WTC11 (cell line): ENCODE results near the gene NSUN2. TPM values are rescaled to one million over a fixed set of nuclear protein-coding genes. Genes with fewer than 3 reads are reported as not detected.
A peak's percentile ranks its signal among the peaks of the same experiment; 100 is the strongest.

ENCODE experiments used
- ATAC-seq: fragments of 200-7000 bp; cut with Tn5 transposase; 2 replicates; pipeline ENCODE4 v1.10.0; 2021; ENCODE audit warnings: mild to moderate bottlenecking, moderate library complexity
- Bru-seq: library from RNA; stranded (reverse); fragments of 400-500 nt; gene quantifications from one replicate; lab custom pipeline; 2021; lab: Mats Ljungman, UMichigan
- CTCF ChIA-PET: fragments of 300-600 bp; sonication (Branson Sonifier 250); formaldehyde crosslinking; loops from one replicate; lab custom pipeline; 2021; ENCODE audit warnings: antibody characterized with exemption; lab: Charles Lee
- POLR2A ChIA-PET: fragments of 350-600 bp; sonication (Branson Sonifier 250); formaldehyde crosslinking; loops from one replicate; lab custom pipeline; 2021; ENCODE audit warnings: antibody characterized with exemption; lab: Charles Lee
- DNase-seq: peaks from one replicate; pipeline ENCODE4 v3.0.0; 2021; ENCODE audit warnings: low spot score
- H3K27ac Mint-ChIP-seq: 2 replicates; pipeline ENCODE4 v1.8.0; 2021; ENCODE audit warnings: mixed read lengths
- H3K27me3 Mint-ChIP-seq: 2 replicates; pipeline ENCODE4 v1.8.0; 2021; ENCODE audit warnings: low read depth, mild to moderate bottlenecking, moderate library complexity, mixed read lengths
- H3K36me3 Mint-ChIP-seq: 2 replicates; pipeline ENCODE4 v1.8.0; 2021; ENCODE audit warnings: mixed read lengths
- H3K4me1 Mint-ChIP-seq: 2 replicates; pipeline ENCODE4 v1.8.0; 2022; ENCODE audit warnings: mixed read lengths
- H3K4me3 Mint-ChIP-seq: 2 replicates; pipeline ENCODE4 v1.8.0; 2021; ENCODE audit warnings: mild to moderate bottlenecking, moderate library complexity, mixed read lengths
- H3K9me3 Mint-ChIP-seq: 2 replicates; pipeline ENCODE4 v1.8.0; 2021; ENCODE audit warnings: mixed read lengths
- ATF1 ChIP-seq: sonication (generic); formaldehyde crosslinking; IDR thresholded peaks from 2 replicates; pipeline ENCODE4 v1.8.1; 2023; ENCODE audit warnings: mild to moderate bottlenecking, moderate library complexity, missing genetic modification reagents
- CBFB ChIP-seq: sonication (generic); formaldehyde crosslinking; IDR thresholded peaks from 2 replicates; pipeline ENCODE4 v1.8.1; 2022; ENCODE audit warnings: mild to moderate bottlenecking, low read depth, missing genetic modification reagents
- CREM ChIP-seq: sonication (generic); formaldehyde crosslinking; IDR thresholded peaks from 2 replicates; pipeline ENCODE4 v1.8.1; 2022; ENCODE audit warnings: mild to moderate bottlenecking, missing genetic modification reagents, moderate library complexity
- FOXK1 ChIP-seq: sonication (generic); formaldehyde crosslinking; IDR thresholded peaks from 2 replicates; pipeline ENCODE4 v1.8.0; 2022; ENCODE audit warnings: mild to moderate bottlenecking, moderate library complexity, missing genetic modification reagents
- GABPB1 ChIP-seq: sonication (generic); formaldehyde crosslinking; IDR thresholded peaks from 2 replicates; pipeline ENCODE4 v1.8.1; 2023; ENCODE audit warnings: mild to moderate bottlenecking, missing genetic modification reagents
- JAZF1 ChIP-seq: fragments of 250-450 bp; sonication (Bioruptor Pico); IDR thresholded peaks from 2 replicates; pipeline ENCODE4 v1.9.0; 2021; ENCODE audit warnings: moderate library complexity, mild to moderate bottlenecking, inconsistent platforms
- JUN ChIP-seq: sonication (generic); formaldehyde crosslinking; IDR thresholded peaks from 2 replicates; pipeline ENCODE4 v1.8.0; 2023; ENCODE audit warnings: mild to moderate bottlenecking, missing genetic modification reagents
- KAT7 ChIP-seq: sonication (generic); formaldehyde crosslinking; IDR thresholded peaks from 2 replicates; pipeline ENCODE4 v1.8.1; 2023; ENCODE audit warnings: missing genetic modification reagents, mild to moderate bottlenecking, borderline replicate concordance
- ZNF138 ChIP-seq: sonication (generic); formaldehyde crosslinking; conservative IDR thresholded peaks from 2 replicates; pipeline ENCODE4 v1.8.1; 2022; ENCODE audit warnings: mild to moderate bottlenecking, moderate library complexity, missing genetic modification reagents
- ZNF232 ChIP-seq: sonication (generic); formaldehyde crosslinking; IDR thresholded peaks from 2 replicates; pipeline ENCODE4 v1.8.0; 2022; ENCODE audit warnings: mild to moderate bottlenecking, missing genetic modification reagents
- ZNF423 ChIP-seq: fragments of 250-450 bp; sonication (Bioruptor Pico); IDR thresholded peaks from 2 replicates; pipeline ENCODE4 v2.1.2; 2022; ENCODE audit warnings: mild to moderate bottlenecking, moderate library complexity
- long read RNA-seq, 3 experiments: library from RNA in 1 of 3; library from capped mRNA in 1 of 3; library from polyadenylated mRNA in 1 of 3; unstranded in 2 of 3; stranded (forward) in 1 of 3; transcript quantifications; one replicate each; pipeline ENCODE4 v2.0.0, GENCODE V29; 2021
- total RNA-seq: library from RNA; stranded (reverse); gene quantifications from 3 replicates; pipeline ENCODE4 v1.2.3, GENCODE V29; 2021
- TF ChIP-seq, protein P1 (sequence below): sonication (generic); formaldehyde crosslinking; IDR thresholded peaks from 2 replicates; pipeline ENCODE4 v1.8.1; 2023; ENCODE audit warnings: mild to moderate bottlenecking, missing genetic modification reagents, moderate library complexity
- TF ChIP-seq, protein P2 (sequence below): sonication (generic); formaldehyde crosslinking; IDR thresholded peaks from 2 replicates; pipeline ENCODE4 v1.8.0; 2022; ENCODE audit warnings: mild to moderate bottlenecking, missing genetic modification reagents
- TF ChIP-seq, protein P3 (sequence below): fragments of 250-450 bp; sonication (Bioruptor Pico); IDR thresholded peaks from 2 replicates; pipeline ENCODE4 v1.8.0; 2021; ENCODE audit warnings: mild to moderate bottlenecking
- TF ChIP-seq, protein P4 (sequence below): sonication (generic); formaldehyde crosslinking; IDR thresholded peaks from 2 replicates; pipeline ENCODE4 v1.8.1; 2022; ENCODE audit warnings: mild to moderate bottlenecking, moderate library complexity, missing genetic modification reagents
- TF ChIP-seq, protein P5 (sequence below): sonication (generic); formaldehyde crosslinking; IDR thresholded peaks from 2 replicates; pipeline ENCODE4 v1.8.1; 2023; ENCODE audit warnings: mild to moderate bottlenecking, missing genetic modification reagents
- TF ChIP-seq, protein P6 (sequence below): fragments of 250-450 bp; sonication (Bioruptor Pico); IDR thresholded peaks from 2 replicates; pipeline ENCODE4 v1.9.0; 2021; ENCODE audit warnings: mild to moderate bottlenecking
- TF ChIP-seq, protein P7 (sequence below): sonication (generic); formaldehyde crosslinking; IDR thresholded peaks from 2 replicates; pipeline ENCODE4 v1.8.1; 2023; ENCODE audit warnings: mild to moderate bottlenecking, missing genetic modification reagents
- TF ChIP-seq, protein P8 (sequence below): sonication (generic); formaldehyde crosslinking; IDR thresholded peaks from 2 replicates; pipeline ENCODE4 v1.8.0; 2022; ENCODE audit warnings: mild to moderate bottlenecking, missing genetic modification reagents
- TF ChIP-seq, protein P9 (sequence below): fragments of 250-450 bp; sonication (Bioruptor Pico); IDR thresholded peaks from 2 replicates; pipeline ENCODE4 v2.1.2; 2022; ENCODE audit warnings: mild to moderate bottlenecking, moderate library complexity

Gene NSUN2
- total RNA-seq: 73.3 to 88.4 TPM (median 74.9 TPM) in 3 replicates
- Bru-seq, nascent RNA: percentile 91 among the genes with signal in this experiment
- long read RNA-seq, experiment 1, transcript NSUN2-205 (13 exons, 3,558 nt): minor isoform, 5 of 577 reads
- long read RNA-seq, experiment 1, transcript NSUN2-201 (19 exons, 3,303 nt): major isoform, 419 of 577 reads
- long read RNA-seq, experiment 1, transcript NSUN2-206 (18 exons, 2,619 nt): minor isoform, 48 of 577 reads
- long read RNA-seq, experiment 1, partial matches to known transcripts: 30 of 577 reads
- long read RNA-seq, experiment 1, other reads (novel, unspliced or antisense): 70 of 577 reads
- long read RNA-seq, experiment 2, transcript NSUN2-205 (13 exons, 3,558 nt): minor isoform, 6 of 93 reads
- long read RNA-seq, experiment 2, transcript NSUN2-201 (19 exons, 3,303 nt): major isoform, 40 of 93 reads
- long read RNA-seq, experiment 2, partial matches to known transcripts: 20 of 93 reads
- long read RNA-seq, experiment 2, other reads (novel, unspliced or antisense): 19 of 93 reads
- long read RNA-seq, experiment 3, transcript NSUN2-201 (19 exons, 3,303 nt): major isoform, 5 of 41 reads
- long read RNA-seq, experiment 3, partial matches to known transcripts: 20 of 41 reads
- long read RNA-seq, experiment 3, other reads (novel, unspliced or antisense): 12 of 41 reads

DNA sequence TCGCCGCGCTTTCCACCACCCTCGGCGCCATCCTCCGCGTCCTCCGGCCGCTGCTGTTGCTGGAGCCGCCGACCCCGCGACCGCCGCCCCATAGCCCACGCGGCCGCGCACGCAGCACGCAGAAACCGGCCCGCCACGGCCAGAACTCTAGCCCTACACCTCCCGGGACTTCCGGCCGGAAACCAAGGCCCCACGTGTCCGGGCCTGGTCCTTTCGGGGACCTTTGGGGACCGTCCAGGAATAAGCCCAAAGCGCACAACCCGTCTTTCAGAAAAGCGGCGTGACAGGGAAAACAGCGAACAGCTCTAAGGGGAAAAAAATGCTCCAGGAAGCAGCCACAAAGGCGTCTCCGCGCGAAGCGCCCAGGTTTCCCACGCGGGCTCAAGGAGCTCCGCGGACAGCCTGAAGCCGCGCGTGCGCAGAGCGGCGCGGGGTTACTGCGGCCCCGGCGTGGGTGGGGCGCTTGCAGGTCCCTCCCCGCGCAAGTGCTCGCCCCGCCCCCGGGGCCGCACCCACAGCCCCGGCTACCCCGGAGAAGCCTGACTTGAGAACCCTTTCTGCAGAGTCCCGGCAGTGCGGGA lies at the start of gene NSUN2, which contains the start of gene SRD5A1:
Gene NSUN2 (minus strand): TSS at position 157 of the 581 bp plus-strand sequence. CDS start 65 bp downstream, at position 92.
Gene SRD5A1 (plus strand): TSS at position 553 of the 581 bp plus-strand sequence. CDS start 137 bp downstream, outside the sequence.
- CTCF ChIA-PET: interaction anchor here (0.8 to 2.1 kb wide), 3 partner anchors 95 to 127 kb away, joined by 3 to 7 read pairs (median 5); no protein-coding TSS in a partner anchor
- Mint-ChIP-seq H3K4me1 (peaks cover 16% of the 10 kb centered on the region), H3K36me3 (peaks cover 40% of the 10 kb centered on the region), H3K9me3 (no peaks in the 10 kb centered on the region), H3K4me3 (peak within 1 kb of the TSS; percentile 94), H3K27me3 (no peaks in the 10 kb centered on the region), H3K27ac (peak within 1 kb of the TSS; percentile 94)
- POLR2A ChIA-PET: interaction anchor here (0.6 to 1.1 kb wide), 3 partner anchors 10 to 125 kb away, joined by 3 read pairs; no protein-coding TSS in a partner anchor
- DNase-seq: peak; percentile 84
- ATAC-seq: peak; percentile 92
- TF ChIP-seq, protein P1, sequence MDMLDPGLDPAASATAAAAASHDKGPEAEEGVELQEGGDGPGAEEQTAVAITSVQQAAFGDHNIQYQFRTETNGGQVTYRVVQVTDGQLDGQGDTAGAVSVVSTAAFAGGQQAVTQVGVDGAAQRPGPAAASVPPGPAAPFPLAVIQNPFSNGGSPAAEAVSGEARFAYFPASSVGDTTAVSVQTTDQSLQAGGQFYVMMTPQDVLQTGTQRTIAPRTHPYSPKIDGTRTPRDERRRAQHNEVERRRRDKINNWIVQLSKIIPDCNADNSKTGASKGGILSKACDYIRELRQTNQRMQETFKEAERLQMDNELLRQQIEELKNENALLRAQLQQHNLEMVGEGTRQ: peak; percentile 96
- TF ChIP-seq, protein P2, sequence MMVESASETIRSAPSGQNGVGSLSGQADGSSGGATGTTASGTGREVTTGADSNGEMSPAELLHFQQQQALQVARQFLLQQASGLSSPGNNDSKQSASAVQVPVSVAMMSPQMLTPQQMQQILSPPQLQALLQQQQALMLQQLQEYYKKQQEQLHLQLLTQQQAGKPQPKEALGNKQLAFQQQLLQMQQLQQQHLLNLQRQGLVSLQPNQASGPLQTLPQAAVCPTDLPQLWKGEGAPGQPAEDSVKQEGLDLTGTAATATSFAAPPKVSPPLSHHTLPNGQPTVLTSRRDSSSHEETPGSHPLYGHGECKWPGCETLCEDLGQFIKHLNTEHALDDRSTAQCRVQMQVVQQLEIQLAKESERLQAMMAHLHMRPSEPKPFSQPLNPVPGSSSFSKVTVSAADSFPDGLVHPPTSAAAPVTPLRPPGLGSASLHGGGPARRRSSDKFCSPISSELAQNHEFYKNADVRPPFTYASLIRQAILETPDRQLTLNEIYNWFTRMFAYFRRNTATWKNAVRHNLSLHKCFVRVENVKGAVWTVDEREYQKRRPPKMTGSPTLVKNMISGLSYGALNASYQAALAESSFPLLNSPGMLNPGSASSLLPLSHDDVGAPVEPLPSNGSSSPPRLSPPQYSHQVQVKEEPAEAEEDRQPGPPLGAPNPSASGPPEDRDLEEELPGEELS (CRISPR knock-in tag): peak; percentile 50; the same call in 1 of the 2 replicates
- TF ChIP-seq, protein P3, sequence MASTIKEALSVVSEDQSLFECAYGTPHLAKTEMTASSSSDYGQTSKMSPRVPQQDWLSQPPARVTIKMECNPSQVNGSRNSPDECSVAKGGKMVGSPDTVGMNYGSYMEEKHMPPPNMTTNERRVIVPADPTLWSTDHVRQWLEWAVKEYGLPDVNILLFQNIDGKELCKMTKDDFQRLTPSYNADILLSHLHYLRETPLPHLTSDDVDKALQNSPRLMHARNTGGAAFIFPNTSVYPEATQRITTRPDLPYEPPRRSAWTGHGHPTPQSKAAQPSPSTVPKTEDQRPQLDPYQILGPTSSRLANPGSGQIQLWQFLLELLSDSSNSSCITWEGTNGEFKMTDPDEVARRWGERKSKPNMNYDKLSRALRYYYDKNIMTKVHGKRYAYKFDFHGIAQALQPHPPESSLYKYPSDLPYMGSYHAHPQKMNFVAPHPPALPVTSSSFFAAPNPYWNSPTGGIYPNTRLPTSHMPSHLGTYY: 0 out of 2 replicates have a peak, but pooled peaks have one; percentile 47
- no peak for TF ChIP-seq JAZF1 (CRISPR knock-in tag)
- 0 out of 2 replicates have a peak, but pooled peaks have one; percentile 19 for TF ChIP-seq ZNF232 (CRISPR knock-in tag)
- TF ChIP-seq, protein P4, sequence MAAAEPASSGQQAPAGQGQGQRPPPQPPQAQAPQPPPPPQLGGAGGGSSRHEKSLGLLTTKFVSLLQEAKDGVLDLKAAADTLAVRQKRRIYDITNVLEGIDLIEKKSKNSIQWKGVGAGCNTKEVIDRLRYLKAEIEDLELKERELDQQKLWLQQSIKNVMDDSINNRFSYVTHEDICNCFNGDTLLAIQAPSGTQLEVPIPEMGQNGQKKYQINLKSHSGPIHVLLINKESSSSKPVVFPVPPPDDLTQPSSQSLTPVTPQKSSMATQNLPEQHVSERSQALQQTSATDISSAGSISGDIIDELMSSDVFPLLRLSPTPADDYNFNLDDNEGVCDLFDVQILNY (CRISPR knock-in tag): peak; percentile 55; the same call in 1 of the 2 replicates
- TF ChIP-seq, protein P5, sequence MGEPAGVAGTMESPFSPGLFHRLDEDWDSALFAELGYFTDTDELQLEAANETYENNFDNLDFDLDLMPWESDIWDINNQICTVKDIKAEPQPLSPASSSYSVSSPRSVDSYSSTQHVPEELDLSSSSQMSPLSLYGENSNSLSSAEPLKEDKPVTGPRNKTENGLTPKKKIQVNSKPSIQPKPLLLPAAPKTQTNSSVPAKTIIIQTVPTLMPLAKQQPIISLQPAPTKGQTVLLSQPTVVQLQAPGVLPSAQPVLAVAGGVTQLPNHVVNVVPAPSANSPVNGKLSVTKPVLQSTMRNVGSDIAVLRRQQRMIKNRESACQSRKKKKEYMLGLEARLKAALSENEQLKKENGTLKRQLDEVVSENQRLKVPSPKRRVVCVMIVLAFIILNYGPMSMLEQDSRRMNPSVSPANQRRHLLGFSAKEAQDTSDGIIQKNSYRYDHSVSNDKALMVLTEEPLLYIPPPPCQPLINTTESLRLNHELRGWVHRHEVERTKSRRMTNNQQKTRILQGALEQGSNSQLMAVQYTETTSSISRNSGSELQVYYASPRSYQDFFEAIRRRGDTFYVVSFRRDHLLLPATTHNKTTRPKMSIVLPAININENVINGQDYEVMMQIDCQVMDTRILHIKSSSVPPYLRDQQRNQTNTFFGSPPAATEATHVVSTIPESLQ (CRISPR knock-in tag): no peak
- TF ChIP-seq, protein P6, sequence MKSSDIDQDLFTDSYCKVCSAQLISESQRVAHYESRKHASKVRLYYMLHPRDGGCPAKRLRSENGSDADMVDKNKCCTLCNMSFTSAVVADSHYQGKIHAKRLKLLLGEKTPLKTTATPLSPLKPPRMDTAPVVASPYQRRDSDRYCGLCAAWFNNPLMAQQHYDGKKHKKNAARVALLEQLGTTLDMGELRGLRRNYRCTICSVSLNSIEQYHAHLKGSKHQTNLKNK (CRISPR knock-in tag): no peak
- TF ChIP-seq CREM (CRISPR knock-in tag): 0 out of 2 replicates have a peak, but pooled peaks have one; percentile 20
- TF ChIP-seq, protein P7, sequence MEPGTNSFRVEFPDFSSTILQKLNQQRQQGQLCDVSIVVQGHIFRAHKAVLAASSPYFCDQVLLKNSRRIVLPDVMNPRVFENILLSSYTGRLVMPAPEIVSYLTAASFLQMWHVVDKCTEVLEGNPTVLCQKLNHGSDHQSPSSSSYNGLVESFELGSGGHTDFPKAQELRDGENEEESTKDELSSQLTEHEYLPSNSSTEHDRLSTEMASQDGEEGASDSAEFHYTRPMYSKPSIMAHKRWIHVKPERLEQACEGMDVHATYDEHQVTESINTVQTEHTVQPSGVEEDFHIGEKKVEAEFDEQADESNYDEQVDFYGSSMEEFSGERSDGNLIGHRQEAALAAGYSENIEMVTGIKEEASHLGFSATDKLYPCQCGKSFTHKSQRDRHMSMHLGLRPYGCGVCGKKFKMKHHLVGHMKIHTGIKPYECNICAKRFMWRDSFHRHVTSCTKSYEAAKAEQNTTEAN (CRISPR knock-in tag): no peak
- no peak for TF ChIP-seq ATF1 (CRISPR knock-in tag)
- peak; percentile 44; the same call in 1 of the 2 replicates for TF ChIP-seq FOXK1 (CRISPR knock-in tag)
- no peak for TF ChIP-seq ZNF423 (CRISPR knock-in tag)
- TF ChIP-seq, protein P8, sequence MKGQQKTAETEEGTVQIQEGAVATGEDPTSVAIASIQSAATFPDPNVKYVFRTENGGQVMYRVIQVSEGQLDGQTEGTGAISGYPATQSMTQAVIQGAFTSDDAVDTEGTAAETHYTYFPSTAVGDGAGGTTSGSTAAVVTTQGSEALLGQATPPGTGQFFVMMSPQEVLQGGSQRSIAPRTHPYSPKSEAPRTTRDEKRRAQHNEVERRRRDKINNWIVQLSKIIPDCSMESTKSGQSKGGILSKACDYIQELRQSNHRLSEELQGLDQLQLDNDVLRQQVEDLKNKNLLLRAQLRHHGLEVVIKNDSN (CRISPR knock-in tag): peak; percentile 96
- TF ChIP-seq GABPB1 (CRISPR knock-in tag): peak; percentile 70; the same call in 1 of the 2 replicates
- TF ChIP-seq KAT7 (CRISPR knock-in tag): peak; percentile 91; the same call in 1 of the 2 replicates
- no peak for TF ChIP-seq JUN (CRISPR knock-in tag)
- no peak for TF ChIP-seq CBFB (CRISPR knock-in tag)
- TF ChIP-seq, protein P9, sequence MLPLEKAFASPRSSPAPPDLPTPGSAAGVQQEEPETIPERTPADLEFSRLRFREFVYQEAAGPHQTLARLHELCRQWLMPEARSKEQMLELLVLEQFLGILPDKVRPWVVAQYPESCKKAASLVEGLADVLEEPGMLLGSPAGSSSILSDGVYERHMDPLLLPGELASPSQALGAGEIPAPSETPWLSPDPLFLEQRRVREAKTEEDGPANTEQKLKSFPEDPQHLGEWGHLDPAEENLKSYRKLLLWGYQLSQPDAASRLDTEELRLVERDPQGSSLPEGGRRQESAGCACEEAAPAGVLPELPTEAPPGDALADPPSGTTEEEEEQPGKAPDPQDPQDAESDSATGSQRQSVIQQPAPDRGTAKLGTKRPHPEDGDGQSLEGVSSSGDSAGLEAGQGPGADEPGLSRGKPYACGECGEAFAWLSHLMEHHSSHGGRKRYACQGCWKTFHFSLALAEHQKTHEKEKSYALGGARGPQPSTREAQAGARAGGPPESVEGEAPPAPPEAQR (CRISPR knock-in tag): no peak
- no peak for TF ChIP-seq ZNF138 (CRISPR knock-in tag)
